GM21515 (cell line): ENCODE results near the gene SLC18A3.

Experiments
- ATAC-seq: cut with Tn5 transposase; IDR thresholded peaks from one replicate; pipeline ENCODE4 v1.9.1; 2021; ENCODE audit not compliant: unreplicated experiment

The SLC18A3 gene

DNA sequence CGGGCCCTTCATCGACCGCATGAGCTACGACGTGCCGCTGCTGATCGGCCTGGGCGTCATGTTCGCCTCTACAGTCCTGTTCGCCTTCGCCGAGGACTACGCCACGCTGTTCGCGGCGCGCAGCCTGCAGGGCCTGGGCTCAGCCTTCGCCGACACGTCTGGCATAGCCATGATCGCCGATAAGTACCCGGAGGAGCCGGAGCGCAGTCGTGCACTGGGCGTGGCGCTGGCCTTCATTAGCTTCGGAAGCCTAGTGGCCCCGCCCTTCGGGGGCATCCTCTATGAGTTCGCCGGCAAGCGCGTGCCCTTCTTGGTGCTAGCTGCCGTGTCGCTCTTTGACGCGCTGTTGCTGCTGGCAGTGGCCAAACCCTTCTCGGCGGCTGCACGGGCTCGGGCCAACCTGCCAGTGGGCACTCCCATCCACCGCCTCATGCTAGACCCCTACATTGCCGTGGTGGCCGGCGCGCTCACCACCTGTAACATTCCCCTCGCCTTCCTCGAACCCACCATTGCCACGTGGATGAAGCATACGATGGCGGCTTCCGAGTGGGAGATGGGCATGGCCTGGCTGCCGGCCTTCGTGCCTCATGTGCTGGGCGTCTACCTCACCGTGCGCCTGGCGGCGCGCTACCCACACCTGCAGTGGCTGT lies 1.2 kb downstream of the SLC18A3 start:
- ATAC-seq, result no peak

DNA sequence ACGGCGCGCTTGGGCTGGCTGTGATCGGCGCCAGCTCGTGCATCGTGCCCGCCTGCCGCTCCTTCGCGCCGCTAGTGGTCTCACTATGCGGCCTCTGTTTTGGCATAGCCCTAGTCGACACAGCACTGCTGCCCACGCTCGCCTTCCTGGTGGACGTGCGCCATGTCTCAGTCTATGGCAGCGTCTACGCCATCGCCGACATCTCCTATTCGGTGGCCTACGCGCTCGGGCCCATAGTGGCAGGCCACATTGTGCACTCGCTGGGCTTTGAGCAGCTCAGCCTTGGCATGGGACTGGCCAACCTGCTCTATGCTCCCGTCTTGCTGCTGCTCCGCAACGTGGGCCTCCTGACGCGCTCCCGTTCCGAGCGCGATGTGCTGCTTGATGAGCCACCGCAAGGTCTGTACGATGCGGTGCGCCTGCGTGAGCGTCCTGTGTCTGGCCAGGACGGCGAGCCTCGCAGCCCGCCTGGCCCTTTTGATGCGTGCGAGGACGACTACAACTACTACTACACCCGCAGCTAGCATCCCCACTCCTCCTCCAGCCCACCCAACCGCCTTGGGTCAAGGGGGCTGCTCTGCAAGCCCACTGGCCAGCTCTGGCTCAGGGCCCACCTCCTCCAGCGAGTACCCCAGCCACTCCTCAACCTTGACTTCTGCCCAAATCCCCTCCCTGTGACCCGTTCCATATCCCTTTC lies 1.9 kb downstream of the SLC18A3 start:
- no peak for ATAC-seq

DNA sequence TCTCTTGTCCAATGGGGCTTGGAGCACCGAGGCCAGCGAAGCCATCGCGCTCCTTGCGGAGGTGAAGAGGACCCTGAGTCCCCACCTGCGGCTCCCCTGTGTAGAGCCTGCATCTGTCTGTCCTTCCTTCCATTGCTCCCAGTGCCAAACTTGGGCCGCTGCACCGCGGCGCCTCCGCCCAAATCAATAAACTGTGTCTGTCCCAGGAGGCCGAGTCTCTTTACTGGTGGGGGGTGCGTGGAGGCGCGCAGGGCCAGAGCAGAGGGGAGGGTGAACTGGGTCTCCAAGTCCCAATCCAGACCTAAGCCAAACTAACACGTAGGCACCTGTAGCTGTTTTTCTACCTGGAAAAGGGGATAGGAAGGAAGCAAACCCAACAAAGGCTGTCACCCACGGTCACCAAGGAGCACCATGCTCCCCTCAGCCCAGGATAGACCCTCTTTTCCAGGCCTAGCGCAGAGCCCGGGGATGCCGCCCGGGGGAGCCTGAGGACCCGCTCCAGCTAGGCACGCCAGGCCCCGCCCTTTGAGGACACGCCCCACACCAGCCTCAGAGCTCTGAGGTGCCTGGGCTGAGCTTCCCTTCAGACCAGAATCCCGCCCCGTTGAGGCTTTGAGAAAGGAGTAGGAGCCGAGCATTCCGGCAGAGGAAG lies 2.5 kb downstream of the SLC18A3 start:
- no peak for ATAC-seq

DNA sequence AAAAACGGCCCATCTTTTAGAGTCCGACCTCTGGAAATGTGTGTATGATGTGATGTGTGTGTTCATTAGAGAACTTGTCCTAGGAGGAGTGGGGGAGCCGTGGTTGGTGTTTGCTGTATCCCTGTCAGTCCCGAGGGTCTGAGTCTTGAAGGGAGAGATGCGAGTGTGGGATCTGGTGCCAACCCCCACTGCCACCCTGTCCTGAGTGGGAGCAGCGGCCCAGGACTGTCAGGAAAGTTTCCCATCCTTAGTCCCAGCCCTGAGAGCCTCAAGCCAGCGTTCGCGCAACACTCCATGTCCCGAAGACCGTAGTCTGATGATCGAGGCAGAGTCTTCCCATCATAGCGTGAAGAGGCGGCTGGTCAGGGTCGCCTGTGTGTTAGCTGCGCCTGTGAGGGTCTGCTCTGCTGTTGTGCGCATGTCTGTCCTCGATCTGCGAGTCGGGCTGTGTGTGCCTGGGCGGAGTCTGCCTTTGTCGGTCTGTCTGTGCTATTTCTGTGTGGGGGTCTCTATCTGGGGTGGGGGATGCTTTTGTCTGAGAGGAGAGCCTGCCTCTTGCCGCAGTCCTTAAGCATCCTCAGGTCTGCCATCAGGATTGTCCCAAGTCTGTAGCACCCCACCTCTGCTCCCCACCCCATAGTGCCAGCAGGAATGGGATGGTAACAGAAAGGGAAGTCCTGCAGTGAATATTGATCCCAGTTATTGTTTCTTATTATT lies 3.2 kb downstream of the SLC18A3 start:
- no peak for ATAC-seq

DNA sequence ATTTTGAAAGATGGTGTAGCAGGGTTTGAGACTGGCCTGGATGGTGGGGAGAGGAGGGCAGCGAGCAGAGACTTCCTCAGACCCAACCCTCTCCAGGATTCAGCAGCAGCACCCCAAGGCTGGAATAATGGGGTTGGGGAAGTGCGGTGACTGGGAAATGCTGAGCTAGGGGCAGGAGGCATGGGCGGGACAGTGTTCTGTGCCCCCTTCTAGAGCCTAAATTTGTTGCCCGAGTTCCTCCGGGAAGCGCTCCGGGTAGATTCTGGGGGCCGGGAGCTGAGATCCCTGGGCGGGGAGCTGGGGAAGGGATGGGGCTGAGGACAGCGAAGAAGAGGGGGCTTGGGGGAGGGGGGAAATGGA lies 3.8 kb downstream of the SLC18A3 start, which contains the start of gene CHAT:
Gene CHAT, plus strand, starts transcription at position 156 of the 360 bp plus-strand sequence. Its CDS starts 153 bp downstream, at position 309.
- ATAC-seq, result no peak

DNA sequence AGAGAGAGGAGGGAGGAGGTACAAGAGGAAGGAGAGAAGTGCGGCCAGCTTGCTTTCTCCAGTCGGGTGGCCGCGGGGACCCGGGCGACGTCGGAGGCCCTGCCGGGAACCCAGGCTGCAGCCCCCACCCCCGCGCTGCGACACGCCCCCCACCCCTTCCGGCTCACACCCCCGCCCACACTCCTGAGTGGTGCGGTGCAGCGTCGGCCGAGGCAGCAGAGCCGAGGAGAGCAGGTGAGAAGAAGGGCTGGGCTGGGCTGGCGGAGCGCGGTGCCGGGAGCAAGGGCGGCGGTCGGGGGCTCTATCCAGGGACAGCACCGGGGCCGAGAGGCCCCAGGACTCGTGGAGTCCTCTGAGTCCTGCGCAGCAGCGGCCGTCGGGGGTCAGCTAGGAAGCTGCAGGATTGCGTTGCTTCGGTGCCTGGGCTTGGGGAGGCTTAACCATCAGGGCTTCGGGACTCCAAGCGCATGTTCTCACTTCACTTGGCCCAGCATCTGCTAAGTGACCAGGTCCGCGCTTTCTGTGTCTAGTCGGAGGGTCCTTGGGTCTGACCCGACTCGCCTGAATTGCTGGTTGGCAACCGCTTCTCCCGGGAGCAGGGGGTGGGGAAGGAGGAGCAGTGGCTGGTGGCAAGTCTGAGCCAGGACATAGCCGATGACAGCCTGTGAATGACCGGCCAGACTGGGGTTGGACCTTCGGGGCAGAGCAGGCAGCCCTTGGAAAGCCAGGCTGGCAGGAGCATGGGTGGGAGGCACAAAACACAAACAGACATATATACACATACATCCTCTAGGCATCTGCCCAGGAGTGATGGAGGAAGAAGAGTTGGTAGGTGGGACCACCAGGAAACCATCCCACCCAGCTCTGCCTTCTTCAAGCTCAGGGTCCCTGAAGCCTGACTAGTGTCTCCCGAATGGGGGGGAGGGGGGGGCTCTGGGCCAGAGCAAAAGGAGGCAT lies 4.4 kb downstream of the SLC18A3 start:
- ATAC-seq, result no peak

DNA sequence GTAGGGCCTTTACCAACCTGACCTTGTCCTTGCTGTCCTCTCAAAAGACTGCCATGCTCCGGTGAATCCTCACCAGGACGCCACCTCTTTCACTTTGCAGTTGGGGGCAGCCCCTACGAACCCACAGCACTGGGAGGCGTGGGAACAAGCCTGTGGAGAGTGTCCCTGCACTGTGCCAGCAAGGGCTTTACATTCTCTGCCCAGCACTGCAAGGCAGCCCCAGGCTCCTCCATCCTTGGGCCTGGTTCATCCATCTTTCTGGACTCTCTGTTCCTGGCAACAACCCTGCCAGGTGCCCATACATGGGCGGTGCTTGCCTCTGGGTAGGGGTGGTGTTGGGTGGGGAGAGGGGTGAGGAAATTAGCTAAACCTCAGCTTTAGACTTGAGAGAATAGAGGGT lies 5.1 kb downstream of the SLC18A3 start:
- no peak for ATAC-seq

DNA sequence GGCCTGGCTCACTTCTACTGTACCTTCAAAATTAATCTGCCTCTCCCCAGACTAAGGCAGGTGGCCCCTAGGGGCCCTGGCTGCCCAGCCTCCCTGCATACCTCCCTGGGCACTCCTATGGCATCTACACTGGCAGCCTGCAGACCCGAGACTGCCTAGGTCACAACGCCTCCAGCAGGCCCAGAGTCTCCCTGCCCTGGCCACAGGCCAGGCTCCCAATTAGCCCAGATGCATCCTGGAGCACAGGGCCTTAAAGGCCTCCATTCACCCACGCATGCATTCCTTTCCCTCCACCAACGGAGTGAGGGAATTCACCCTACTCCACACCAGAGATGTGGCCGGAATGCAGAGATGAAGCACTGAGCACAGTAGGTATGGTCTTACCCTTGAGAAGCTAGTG lies 5.6 kb downstream of the SLC18A3 start:
- no peak for ATAC-seq

DNA sequence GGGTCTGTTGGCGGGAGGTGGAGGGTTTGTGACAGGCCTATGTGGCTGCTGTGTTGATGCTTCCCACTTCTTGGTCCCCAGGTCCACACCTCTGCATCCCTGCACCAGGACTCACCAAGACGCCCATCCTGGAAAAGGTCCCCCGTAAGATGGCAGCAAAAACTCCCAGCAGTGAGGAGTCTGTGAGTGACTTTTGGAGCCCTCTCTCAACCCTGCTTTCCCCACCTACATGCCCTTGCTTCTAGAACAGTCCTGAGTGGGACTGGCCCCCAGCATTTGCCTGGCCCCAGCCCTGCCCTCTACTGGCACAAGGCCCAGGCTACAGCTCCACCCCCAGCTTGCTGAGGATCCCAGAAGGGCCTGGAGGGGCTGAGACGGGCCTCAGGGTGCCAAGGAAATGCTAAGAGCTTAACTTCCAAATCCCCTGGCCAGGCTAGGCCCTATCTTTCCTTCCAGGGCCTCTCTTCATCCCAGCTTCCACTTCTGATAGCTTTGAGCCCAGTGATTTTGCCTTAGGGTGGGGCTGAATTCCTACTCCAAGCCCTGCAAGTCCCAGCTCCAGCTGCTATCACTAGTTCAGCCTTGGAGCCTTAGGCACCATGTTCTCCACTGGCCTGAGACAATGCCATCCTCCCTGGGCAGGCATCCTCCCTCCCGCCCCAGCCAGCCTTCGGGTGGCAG lies 6.5 kb downstream of the SLC18A3 start:
- no peak for ATAC-seq

DNA sequence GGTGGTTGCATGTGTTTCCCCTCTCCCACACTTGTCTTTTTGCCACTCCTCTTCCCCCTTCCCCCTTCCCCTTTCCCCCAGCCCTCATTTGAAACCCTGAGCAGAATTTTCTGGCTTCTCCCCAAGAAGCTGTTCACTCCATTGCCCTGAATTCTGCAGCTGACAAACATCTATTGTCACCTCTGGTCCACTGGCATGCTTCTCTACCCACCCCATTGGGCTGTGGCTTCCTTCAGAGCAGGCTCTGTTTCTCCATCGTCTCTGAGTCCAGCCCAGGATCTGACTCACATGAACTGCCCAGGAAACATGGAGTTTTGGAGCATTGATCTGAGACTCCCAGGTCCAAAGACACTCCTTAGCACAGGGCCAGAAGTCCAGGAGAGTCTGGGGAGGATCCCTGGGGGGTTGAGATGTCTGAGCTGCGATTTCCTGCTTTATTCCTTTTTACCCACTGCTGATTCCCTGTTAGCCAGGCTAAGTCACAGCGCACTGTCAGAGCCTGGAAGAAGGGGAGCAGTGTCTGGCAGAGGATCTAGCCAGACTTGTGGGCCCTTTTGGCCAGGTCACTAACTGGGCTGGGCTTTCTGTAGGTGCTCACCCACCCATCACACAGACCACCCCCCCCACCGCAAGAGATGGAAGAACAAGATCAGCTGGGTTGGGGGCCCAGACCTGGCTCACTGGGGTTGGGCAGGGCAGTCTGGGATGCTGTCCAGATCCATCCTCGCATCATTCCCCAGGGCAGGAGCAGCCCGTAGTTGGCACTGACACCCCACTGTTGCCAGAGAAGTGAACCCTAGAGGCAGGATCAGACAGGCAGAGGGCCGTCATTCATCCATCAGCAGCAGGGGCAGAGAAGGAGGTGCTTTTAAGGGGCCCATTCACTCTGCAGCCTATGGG lies 7.3 kb downstream of the SLC18A3 start:
- no peak for ATAC-seq

DNA sequence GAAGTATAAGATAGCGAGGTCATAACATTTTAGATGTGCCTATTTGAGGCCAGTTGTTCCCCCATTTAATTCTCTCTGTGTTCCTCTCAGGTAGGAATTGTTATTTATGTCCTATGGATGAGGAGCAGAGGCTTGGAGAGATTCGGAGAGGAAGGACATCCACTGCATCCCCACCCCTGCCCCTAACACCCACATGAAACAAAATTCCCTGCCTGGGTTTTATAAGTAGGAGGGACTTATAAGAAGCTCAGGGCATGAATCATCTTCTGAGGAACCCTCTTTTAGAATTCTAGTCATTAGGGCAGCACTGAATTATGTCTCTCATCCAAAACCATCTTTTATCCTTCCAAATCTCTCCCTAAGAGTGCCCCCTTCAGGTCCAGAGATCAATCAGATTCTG lies 8.7 kb downstream of the SLC18A3 start:
- ATAC-seq, result no peak

DNA sequence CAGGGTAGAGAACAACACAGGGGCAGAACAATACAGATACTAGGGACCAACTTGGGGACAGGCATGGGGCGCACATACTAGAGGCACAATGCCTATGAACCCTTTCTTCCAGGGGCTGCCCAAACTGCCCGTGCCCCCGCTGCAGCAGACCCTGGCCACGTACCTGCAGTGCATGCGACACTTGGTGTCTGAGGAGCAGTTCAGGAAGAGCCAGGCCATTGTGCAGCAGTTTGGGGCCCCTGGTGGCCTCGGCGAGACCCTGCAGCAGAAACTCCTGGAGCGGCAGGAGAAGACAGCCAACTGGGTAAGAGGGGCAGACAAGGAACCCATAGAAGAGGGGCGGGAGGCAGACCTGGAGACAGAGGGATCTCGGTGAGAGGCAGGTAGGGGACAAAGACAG lies 9.5 kb downstream of the SLC18A3 start:
- ATAC-seq, result no peak

DNA sequence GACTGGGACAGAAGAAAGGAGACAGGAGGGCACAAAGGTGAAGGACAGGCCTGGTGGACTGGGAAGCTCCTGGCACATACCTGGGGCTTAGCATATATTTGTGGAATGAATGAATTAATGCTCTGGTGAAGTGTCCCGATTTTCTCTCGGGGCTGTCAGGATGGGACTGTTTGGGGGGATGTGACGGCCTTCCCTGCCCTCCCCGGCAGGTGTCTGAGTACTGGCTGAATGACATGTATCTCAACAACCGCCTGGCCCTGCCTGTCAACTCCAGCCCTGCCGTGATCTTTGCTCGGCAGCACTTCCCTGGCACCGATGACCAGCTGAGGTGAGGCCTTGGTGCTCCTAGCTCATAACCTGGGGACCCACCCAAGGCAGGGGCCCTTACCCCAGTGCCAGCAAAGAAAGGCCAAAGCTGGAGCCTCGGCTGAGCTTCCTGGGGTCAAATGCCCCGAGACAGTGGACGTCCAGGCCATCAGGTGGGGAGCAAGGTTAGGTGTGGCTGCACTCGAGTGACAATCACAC lies 10.2 kb downstream of the SLC18A3 start:
- no peak for ATAC-seq

DNA sequence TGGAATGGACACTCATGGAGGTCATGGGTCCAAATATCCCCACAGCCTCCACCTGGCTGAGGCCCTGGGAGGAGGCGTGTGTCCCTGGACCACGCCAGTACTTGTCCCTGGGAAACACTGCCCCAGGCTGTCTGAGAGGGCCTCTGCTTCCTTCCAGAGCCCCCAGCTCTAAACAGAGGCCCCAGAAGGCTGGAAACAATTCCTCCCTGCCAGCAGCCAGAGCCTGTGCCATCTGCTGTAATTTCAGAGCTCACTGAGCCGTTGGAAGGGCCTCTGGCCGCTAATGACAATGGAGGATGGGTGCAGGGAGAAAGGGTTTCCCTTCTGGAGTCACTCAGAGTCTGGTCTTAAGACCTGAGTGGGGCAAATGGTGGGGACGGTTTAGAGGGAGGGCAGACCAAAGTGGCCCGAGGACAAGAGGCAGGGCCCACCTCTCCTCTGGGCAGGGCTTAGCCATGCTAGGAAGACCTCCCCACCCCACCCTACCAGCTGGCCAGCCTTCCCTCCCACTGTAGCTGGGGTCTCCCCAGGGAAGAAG lies 10.8 kb downstream of the SLC18A3 start:
- no peak for ATAC-seq

DNA sequence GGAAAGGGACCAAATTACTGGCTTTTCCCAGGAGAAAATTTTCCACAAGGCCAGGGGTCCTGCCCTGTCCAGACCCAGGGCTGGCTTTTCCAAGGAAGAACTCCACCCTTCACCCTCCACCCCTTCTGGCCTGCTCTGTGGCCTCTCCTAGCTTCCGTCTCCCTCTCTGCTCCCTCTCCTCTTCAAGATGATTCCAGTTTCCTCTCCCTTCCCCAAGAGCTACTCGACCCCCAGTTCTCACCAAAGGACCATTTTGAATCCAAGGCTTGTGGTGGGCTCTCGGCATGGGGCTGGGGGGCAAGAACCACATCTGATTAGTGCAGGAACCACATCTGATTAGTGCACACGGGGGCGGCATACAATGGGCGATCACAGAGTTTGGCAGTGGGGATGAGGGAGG lies 11.5 kb downstream of the SLC18A3 start:
- ATAC-seq, result no peak

DNA sequence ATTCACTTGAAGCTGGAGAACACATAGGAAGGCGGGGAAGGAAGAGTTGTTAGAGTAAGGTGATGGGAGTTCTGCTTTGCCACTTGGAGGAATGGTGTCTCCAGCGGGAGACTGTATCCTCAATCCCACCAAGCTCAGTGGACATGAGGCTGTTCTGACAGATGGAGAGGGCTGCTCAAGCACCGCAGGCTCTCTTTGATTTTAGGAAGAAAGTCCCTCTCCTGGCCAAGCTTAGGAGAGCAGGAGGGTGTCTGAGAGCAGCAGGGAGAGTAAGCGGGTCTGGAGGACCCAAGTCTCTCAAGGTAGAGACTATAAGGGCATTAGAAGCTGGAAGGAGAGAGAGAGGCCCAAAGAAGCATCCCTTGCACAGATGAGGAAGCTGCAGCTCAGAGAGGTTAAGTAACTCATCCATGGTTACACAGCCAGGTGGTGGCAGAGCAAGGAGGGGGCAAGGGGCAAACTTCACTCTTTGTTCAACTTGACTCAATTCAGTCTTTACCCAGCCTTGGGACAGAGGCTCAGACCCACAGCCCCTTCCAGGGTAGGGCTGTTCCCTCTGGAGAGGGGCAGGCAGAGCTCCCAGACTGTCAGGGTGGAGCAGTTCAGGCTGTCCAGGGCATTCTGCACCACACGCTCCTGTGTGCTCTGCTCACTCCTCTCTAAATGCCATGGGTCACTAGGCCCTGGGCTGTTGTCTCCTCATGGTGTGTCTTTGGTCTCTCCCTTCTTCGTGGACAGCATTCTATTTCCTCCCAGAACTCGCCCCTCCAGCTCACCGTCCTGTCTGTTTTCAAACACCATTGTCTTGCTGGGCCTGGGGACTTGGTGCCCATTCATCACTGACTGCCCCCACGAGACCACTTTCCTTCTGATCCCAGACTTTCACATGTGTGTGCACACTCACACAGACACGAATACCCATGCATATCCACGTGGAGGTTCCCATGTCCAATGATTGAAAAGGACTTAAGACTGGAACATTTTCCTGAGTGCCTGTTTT lies 12.6 kb downstream of the SLC18A3 start:
- ATAC-seq, result no peak

DNA sequence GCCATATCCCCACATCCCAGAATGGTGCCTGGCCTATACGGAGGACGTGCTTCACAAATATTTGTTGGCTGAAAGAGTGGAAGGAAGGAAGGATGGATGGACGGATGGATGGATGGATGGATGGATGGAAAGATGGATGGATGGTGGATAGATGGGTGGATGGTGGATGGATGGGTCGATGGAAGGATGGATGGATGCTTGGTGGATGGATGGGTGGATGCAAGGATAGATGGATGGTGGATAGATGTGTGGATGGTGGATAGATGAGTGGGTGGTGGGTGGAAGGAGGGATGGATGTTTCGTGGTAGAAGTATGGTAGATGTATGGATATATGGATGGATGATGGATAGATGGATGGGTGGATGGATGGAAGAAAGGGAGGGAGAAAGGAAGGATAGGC lies 14.5 kb downstream of the SLC18A3 start:
- no peak for ATAC-seq
